Measurements from ENCODE around the gene CFAP74.

Gene CFAP74

GRCh38 chr1:1916851-1917251, 86.7 kb downstream of the CFAP74 start:
- no peak overlapping the region for H3K9ac ChIP-seq (ENCODE audit: low read depth, low read length)
- H3K4me2 ChIP-seq (ENCODE audit: insufficient read depth, low read length), result no peak overlapping the region
- peaks cover 17% of the 10 kb centered on the region for H3K4me1 ChIP-seq (ENCODE audit: insufficient read depth, low read length)
- DNase-seq, result no peak
- H3K36me3 ChIP-seq (ENCODE audit: insufficient read depth, low read length), result no peaks in the 10 kb centered on the region
- no peaks in the 10 kb centered on the region for H3K9me3 ChIP-seq (ENCODE audit: insufficient read depth, low read length, severe bottlenecking)
- no peak for TF ChIP-seq EZH2 (IDR thresholded peaks at IDR 0.05; ENCODE audit: borderline replicate concordance, low read depth, low read length, severe bottlenecking)
- TF ChIP-seq, protein P1, sequence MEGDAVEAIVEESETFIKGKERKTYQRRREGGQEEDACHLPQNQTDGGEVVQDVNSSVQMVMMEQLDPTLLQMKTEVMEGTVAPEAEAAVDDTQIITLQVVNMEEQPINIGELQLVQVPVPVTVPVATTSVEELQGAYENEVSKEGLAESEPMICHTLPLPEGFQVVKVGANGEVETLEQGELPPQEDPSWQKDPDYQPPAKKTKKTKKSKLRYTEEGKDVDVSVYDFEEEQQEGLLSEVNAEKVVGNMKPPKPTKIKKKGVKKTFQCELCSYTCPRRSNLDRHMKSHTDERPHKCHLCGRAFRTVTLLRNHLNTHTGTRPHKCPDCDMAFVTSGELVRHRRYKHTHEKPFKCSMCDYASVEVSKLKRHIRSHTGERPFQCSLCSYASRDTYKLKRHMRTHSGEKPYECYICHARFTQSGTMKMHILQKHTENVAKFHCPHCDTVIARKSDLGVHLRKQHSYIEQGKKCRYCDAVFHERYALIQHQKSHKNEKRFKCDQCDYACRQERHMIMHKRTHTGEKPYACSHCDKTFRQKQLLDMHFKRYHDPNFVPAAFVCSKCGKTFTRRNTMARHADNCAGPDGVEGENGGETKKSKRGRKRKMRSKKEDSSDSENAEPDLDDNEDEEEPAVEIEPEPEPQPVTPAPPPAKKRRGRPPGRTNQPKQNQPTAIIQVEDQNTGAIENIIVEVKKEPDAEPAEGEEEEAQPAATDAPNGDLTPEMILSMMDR (IDR thresholded peaks at IDR 0.05; ENCODE audit: borderline replicate concordance, extremely low read depth, low read length, poor library complexity, severe bottlenecking), result no peak
- no peak overlapping the region for H3K4me3 ChIP-seq (ENCODE audit: low read depth in 1 of 2, low read length in 2 of 2)
- no peak overlapping the region for H3K27ac ChIP-seq (ENCODE audit: low read length)
- no peaks in the 10 kb centered on the region for H3K79me2 ChIP-seq (ENCODE audit: insufficient read depth, low read length)
- ATAC-seq (ENCODE audit: insufficient read depth, low read depth), result no peak
- no peak overlapping the region for H2AFZ ChIP-seq (ENCODE audit: low read depth, low read length)
- no peaks in the 10 kb centered on the region for H3K27me3 ChIP-seq (ENCODE audit: insufficient read depth, low read length, poor library complexity)
- 0 out of 2 replicates have a peak, but pooled peaks cover 12% of the 10 kb centered on the region for H4K20me1 ChIP-seq (ENCODE audit: insufficient read depth, low read length)

- no peaks in the 10 kb centered on the region for H3K27me3 ChIP-seq (ENCODE audit: insufficient read depth, low read length, poor library complexity)
- no peaks in the 10 kb centered on the region for H3K9me3 ChIP-seq (ENCODE audit: insufficient read depth, low read length, severe bottlenecking)
- no peak overlapping the region for H3K4me3 ChIP-seq (ENCODE audit: low read depth in 1 of 2, low read length in 2 of 2)
- no peak overlapping the region for H3K27ac ChIP-seq (ENCODE audit: low read length)
- H3K4me2 ChIP-seq (ENCODE audit: insufficient read depth, low read length), result no peak overlapping the region
- TF ChIP-seq, protein P1 (IDR thresholded peaks at IDR 0.05; ENCODE audit: borderline replicate concordance, extremely low read depth, low read length, poor library complexity, severe bottlenecking), result no peak
- no peak for TF ChIP-seq EZH2 (IDR thresholded peaks at IDR 0.05; ENCODE audit: borderline replicate concordance, low read depth, low read length, severe bottlenecking)
- H2AFZ ChIP-seq (ENCODE audit: low read depth, low read length), result no peak overlapping the region
- no peak overlapping the region for H3K9ac ChIP-seq (ENCODE audit: low read depth, low read length)
- 0 out of 2 replicates have a peak, but pooled peaks cover 12% of the 10 kb centered on the region for H4K20me1 ChIP-seq (ENCODE audit: insufficient read depth, low read length)
- ATAC-seq (ENCODE audit: insufficient read depth, low read depth) (no peak), DNase-seq (no peak)
- H3K79me2 ChIP-seq (ENCODE audit: insufficient read depth, low read length), result no peaks in the 10 kb centered on the region
- H3K4me1 ChIP-seq (ENCODE audit: insufficient read depth, low read length), result peaks cover 17% of the 10 kb centered on the region
- no peaks in the 10 kb centered on the region for H3K36me3 ChIP-seq (ENCODE audit: insufficient read depth, low read length)
These were observed 87.4 kb downstream of the CFAP74 start for GRCh38 chr1:1915911-1916840.

DNA sequence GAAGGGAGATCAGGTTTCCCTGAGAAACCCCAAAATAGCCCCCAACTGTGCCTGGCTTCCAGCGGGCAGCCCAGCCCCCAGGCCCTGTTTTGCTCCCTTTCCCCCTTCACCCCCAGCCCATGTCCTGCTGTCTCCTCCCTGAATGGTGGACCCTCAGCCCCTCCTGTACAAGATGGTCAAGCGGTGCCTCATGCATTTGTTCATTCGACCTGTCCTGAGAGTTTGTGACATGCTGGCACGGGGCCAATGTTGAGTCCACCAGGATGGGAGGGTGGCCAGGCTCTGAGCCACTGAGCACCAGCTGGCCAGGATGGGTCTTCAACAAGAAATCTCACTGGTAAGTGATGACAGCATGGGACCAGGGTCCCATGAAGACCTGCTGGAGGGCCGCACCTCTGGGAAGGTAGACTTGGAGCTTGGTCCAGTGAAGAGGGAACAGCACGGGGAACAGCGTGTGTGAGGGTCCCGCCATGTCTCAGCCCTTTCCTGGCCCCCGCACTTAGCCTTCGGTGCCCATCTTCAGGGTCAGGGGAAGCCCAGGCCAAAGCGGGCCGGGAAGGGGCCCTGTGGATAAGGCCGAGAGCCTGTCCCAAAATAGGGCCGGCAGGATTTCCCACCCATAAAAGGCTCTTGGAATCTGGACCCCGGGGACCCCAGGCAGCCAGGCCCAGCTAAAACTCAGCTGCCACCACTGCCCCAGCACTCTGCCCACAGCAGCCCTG, 88.5 kb downstream of the CFAP74 start, which contains the start of gene CALML6:
TSS of gene CALML6 (plus strand) at position 290 of the 722 bp plus-strand sequence. CDS start at position 311, 21 bp downstream.
- Histone ChIP-seq H3K36me3 (ENCODE audit: insufficient read depth, low read length) (no peaks in the 10 kb centered on the region), H3K9ac (ENCODE audit: low read depth, low read length) (no peak within 1 kb of the TSS), H3K4me1 (ENCODE audit: insufficient read depth, low read length) (peaks cover 17% of the 10 kb centered on the region), H3K4me3 (ENCODE audit: low read depth in 1 of 2, low read length in 2 of 2) (no peak within 1 kb of the TSS), H2AFZ (ENCODE audit: low read depth, low read length) (no peak within 1 kb of the TSS), H3K4me2 (ENCODE audit: insufficient read depth, low read length) (no peak within 1 kb of the TSS), H3K9me3 (ENCODE audit: insufficient read depth, low read length, severe bottlenecking) (no peaks in the 10 kb centered on the region), H3K27ac (ENCODE audit: low read length) (no peak within 1 kb of the TSS), H3K27me3 (ENCODE audit: insufficient read depth, low read length, poor library complexity) (no peaks in the 10 kb centered on the region), H3K79me2 (ENCODE audit: insufficient read depth, low read length) (no peaks in the 10 kb centered on the region), H4K20me1 (ENCODE audit: insufficient read depth, low read length) (0 out of 2 replicates have a peak, but pooled peaks cover 5% of the 10 kb centered on the region)
- no peak for TF ChIP-seq EZH2 (IDR thresholded peaks at IDR 0.05; ENCODE audit: borderline replicate concordance, low read depth, low read length, severe bottlenecking)
- DNase-seq (no peak), ATAC-seq (ENCODE audit: insufficient read depth, low read depth) (no peak)

Data from DND-41 (cell line).